GM12801 (cell line): ENCODE data around the gene TNFSF13B.

Source experiments
- CTCF ChIP-seq: IDR thresholded peaks from one replicate; pipeline ENCODE4 v1.5.1; 2011; ENCODE audit warnings: control low read depth; ENCODE audit not compliant: insufficient read length; ENCODE audit errors: extremely low read depth

TNFSF13B gene

GRCh38 chr13:108288741-108289140, 19.2 kb downstream of the TNFSF13B start:
- TF ChIP-seq CTCF: no peak

- TF ChIP-seq CTCF: no peak
Measured at GRCh38 chr13:108289819-108290218, 20.3 kb downstream of the TNFSF13B start.

GRCh38 chr13:108297114-108297513, 27.6 kb downstream of the TNFSF13B start:
- TF ChIP-seq CTCF: no peak

GRCh38 chr13:108302279-108302678, 32.8 kb downstream of the TNFSF13B start:
- TF ChIP-seq CTCF: no peak

GRCh38 chr13:108304170-108305016, 34.9 kb downstream of the TNFSF13B start:
- no peak for TF ChIP-seq CTCF

- TF ChIP-seq CTCF: no peak
Measured at GRCh38 chr13:108305655-108306054, 36.1 kb downstream of the TNFSF13B start.

- no peak for TF ChIP-seq CTCF
Measured at GRCh38 chr13:108306860-108307259, 37.3 kb downstream of the TNFSF13B start.
